GM04504 (cell line): ENCODE results near the gene SARS1.
A peak's percentile ranks its signal among the peaks of the same experiment; 100 is the strongest.
"Not testable (repeated sequence)": the region's sequence is repeated elsewhere in the genome, so short reads cannot be mapped to it uniquely, and the experiment has no call there.

Experiments
- DNase-seq: peaks from one replicate; pipeline ENCODE4 v3.0.0-alpha.2; 2012; ENCODE audit warnings: low read depth

The SARS1 gene

GRCh38 chr1:109275706-109276345 lies 62.1 kb downstream of the SARS1 start:
- no peak for DNase-seq

- DNase-seq, result no peak
These were observed 63.9 kb downstream of the SARS1 start for GRCh38 chr1:109277434-109278204.

- no peak for DNase-seq
These were observed 66.0 kb downstream of the SARS1 start for GRCh38 chr1:109279615-109280278.

GRCh38 chr1:109280862-109281261 lies 67.1 kb downstream of the SARS1 start:
- no peak for DNase-seq

GRCh38 chr1:109281680-109282496 lies 68.2 kb downstream of the SARS1 start:
- no peak for DNase-seq

GRCh38 chr1:109282497-109282951 lies 68.8 kb downstream of the SARS1 start:
- DNase-seq, result no peak

GRCh38 chr1:109282952-109283747 lies 69.4 kb downstream of the SARS1 start, which contains the start of gene PSRC1:
TSS of gene PSRC1 (minus strand) at chr1:109283145.
- peak; percentile 94 for DNase-seq

GRCh38 chr1:109283748-109284600 lies 70.3 kb downstream of the SARS1 start:
- DNase-seq, result no peak

GRCh38 chr1:109286762-109287161 lies 73.0 kb downstream of the SARS1 start:
- not testable (repeated sequence) for DNase-seq
